Immature natural killer cell (primary cell): ENCODE data around the gene ZRSR2. TPM values are rescaled to one million over a fixed set of nuclear protein-coding genes. Genes with fewer than 3 reads are reported as not detected.
"Not testable (repeated sequence)": the region's sequence is repeated elsewhere in the genome, so short reads cannot be mapped to it uniquely, and the experiment has no call there.

ENCODE experiments used
- DNase-seq, 3 donors: peaks; one replicate each; pipeline ENCODE4 v3.0.0; 2022; ENCODE audit warnings: mixed read lengths in 1 of 3
- H3K27ac Mint-ChIP-seq, 6 donors: one replicate each; pipeline ENCODE4 v1.8.0; 2020; ENCODE audit warnings: mixed read lengths in 6 of 6, mild to moderate bottlenecking in 5 of 6, inconsistent platforms in 4 of 6, moderate library complexity in 3 of 6
- H3K27me3 Mint-ChIP-seq, 3 donors: one replicate each; pipeline ENCODE4 v1.8.0; 2020 to 2021; ENCODE audit warnings: low read depth in 3 of 3, mild to moderate bottlenecking in 3 of 3, mixed read lengths in 3 of 3, moderate library complexity in 3 of 3, inconsistent platforms in 1 of 3
- H3K36me3 Mint-ChIP-seq, 3 donors: one replicate each; pipeline ENCODE4 v1.8.0; 2020; ENCODE audit warnings: mixed read lengths in 3 of 3, inconsistent platforms in 2 of 3, mild to moderate bottlenecking in 2 of 3
- H3K4me1 Mint-ChIP-seq, 2 donors: one replicate each; pipeline ENCODE4 v1.8.0; 2020; ENCODE audit warnings: inconsistent platforms in 2 of 2, mild to moderate bottlenecking in 2 of 2, mixed read lengths in 2 of 2, moderate library complexity in 1 of 2
- H3K4me3 Mint-ChIP-seq, 5 donors: one replicate each; pipeline ENCODE4 v1.8.0; 2020; ENCODE audit warnings: mild to moderate bottlenecking in 5 of 5, mixed read lengths in 5 of 5, inconsistent platforms in 3 of 5, moderate library complexity in 3 of 5
- H3K9me3 Mint-ChIP-seq, 6 donors: one replicate each; pipeline ENCODE4 v1.8.0; 2020; ENCODE audit warnings: mild to moderate bottlenecking in 6 of 6, mixed read lengths in 6 of 6, inconsistent platforms in 4 of 6, moderate library complexity in 3 of 6
- polyA plus RNA-seq, 3 donors: library from polyadenylated mRNA; unstranded; fragments of 300-500 nt; fragmentation: Illumina TruSeq; gene quantifications; one replicate each; pipeline ENCODE4 v1.2.3, GENCODE V29; 2021

ZRSR2 gene
- polyA plus RNA-seq, 3 donors from 2014 or later = 13.5 to 34.1 (median 15.7) TPM

GRCh38 chrX:15814771-15815365 is 24.6 kb downstream of the ZRSR2 start:
- H3K36me3 Mint-ChIP-seq = peaks cover 7 to 60% (median 41%) of the 10 kb centered on the region in 3 donors

GRCh38 chrX:15815779-15816437 is 25.6 kb downstream of the ZRSR2 start:
- Mint-ChIP-seq H3K27ac (peak overlapping the region in 5 of 6 donors; percentile 18 to 83 (median 23)), H3K9me3 (no peaks in the 10 kb centered on the region), H3K4me1 (peaks cover 35 to 36% of the 10 kb centered on the region in 2 donors), H3K4me3 (peak overlapping the region; percentile 33 to 89 (median 55)), H3K36me3 (peaks cover 7 to 63% (median 44%) of the 10 kb centered on the region in 3 donors), H3K27me3 (peaks cover 3 to 4% (median 3%) of the 10 kb centered on the region in 3 donors)
- peak in 1 of 3 donors; percentile 8 for DNase-seq

More at GRCh38 chrX:15814771-15815365, 24.6 kb downstream of the ZRSR2 start:
- peak overlapping the region in 1 of 6 donors; percentile 5 for H3K27ac Mint-ChIP-seq
- DNase-seq = peak in 2 of 3 donors; percentile 6 to 11
- no peaks in the 10 kb centered on the region for H3K9me3 Mint-ChIP-seq
- no peak overlapping the region for H3K4me3 Mint-ChIP-seq
- H3K4me1 Mint-ChIP-seq = peaks cover 35 to 36% of the 10 kb centered on the region in 2 donors
- H3K27me3 Mint-ChIP-seq = peaks cover 3 to 4% (median 3%) of the 10 kb centered on the region in 3 donors

GRCh38 chrX:15816438-15816809 is 26.1 kb downstream of the ZRSR2 start:
- Mint-ChIP-seq H3K4me3 (peak overlapping the region; percentile 55 to 89 (median 80)), H3K27me3 (peaks cover 3 to 4% (median 3%) of the 10 kb centered on the region in 3 donors), H3K27ac (peak overlapping the region in 2 of 6 donors; percentile 53 to 68), H3K4me1 (peaks cover 35 to 36% of the 10 kb centered on the region in 2 donors), H3K9me3 (no peaks in the 10 kb centered on the region), H3K36me3 (peaks cover 7 to 63% (median 46%) of the 10 kb centered on the region in 3 donors)
- DNase-seq = no peak

- peaks cover 35 to 36% of the 10 kb centered on the region in 2 donors for H3K4me1 Mint-ChIP-seq
- H3K27ac Mint-ChIP-seq = peak overlapping the region; percentile 53 to 92 (median 77)
- H3K36me3 Mint-ChIP-seq = peaks cover 7 to 63% (median 46%) of the 10 kb centered on the region in 3 donors
- H3K27me3 Mint-ChIP-seq = peaks cover 3 to 4% (median 3%) of the 10 kb centered on the region in 3 donors
- H3K4me3 Mint-ChIP-seq = peak overlapping the region; percentile 42 to 89 (median 80)
- no peaks in the 10 kb centered on the region for H3K9me3 Mint-ChIP-seq
- peak; percentile 69 to 76 (median 71) for DNase-seq
Observed at GRCh38 chrX:15816886-15817285, 26.6 kb downstream of the ZRSR2 start.

- H3K27me3 Mint-ChIP-seq = peaks cover 3 to 4% (median 3%) of the 10 kb centered on the region in 3 donors
- peak overlapping the region in 2 of 6 donors; percentile 29 to 30 for H3K27ac Mint-ChIP-seq
- H3K36me3 Mint-ChIP-seq = peaks cover 4 to 65% (median 39%) of the 10 kb centered on the region in 3 donors
- H3K9me3 Mint-ChIP-seq = no peaks in the 10 kb centered on the region
- H3K4me1 Mint-ChIP-seq = peaks cover 21 to 22% of the 10 kb centered on the region in 2 donors
- H3K4me3 Mint-ChIP-seq = no peak overlapping the region
- no peak for DNase-seq
Observed at GRCh38 chrX:15820106-15821073, 30.1 kb downstream of the ZRSR2 start.

GRCh38 chrX:15822922-15823321 is 32.6 kb downstream of the ZRSR2 start:
- Mint-ChIP-seq H3K9me3 (no peaks in the 10 kb centered on the region), H3K4me3 (no peak overlapping the region), H3K27ac (no peak overlapping the region), H3K27me3 (no peaks in the 10 kb centered on the region), H3K4me1 (peaks cover under 1 to 5% of the 10 kb centered on the region in 2 donors), H3K36me3 (peaks cover 2 to 69% (median 36%) of the 10 kb centered on the region in 3 donors)
- no peak for DNase-seq

- Mint-ChIP-seq H3K4me1 (peaks cover 0 to 5% of the 10 kb centered on the region in 2 donors), H3K36me3 (peaks cover 0 to 66% (median 25%) of the 10 kb centered on the region in 3 donors), H3K27ac (peak overlapping the region in 2 of 6 donors; percentile 35 to 67), H3K4me3 (no peak overlapping the region), H3K9me3 (no peaks in the 10 kb centered on the region), H3K27me3 (no peaks in the 10 kb centered on the region)
- DNase-seq = no peak
Observed at GRCh38 chrX:15825936-15826335, 35.7 kb downstream of the ZRSR2 start.

- H3K4me3 Mint-ChIP-seq = no peak overlapping the region
- H3K27ac Mint-ChIP-seq = no peak overlapping the region
- no peaks in the 10 kb centered on the region for H3K27me3 Mint-ChIP-seq
- peaks cover 0 to 43% (median 11%) of the 10 kb centered on the region in 3 donors for H3K36me3 Mint-ChIP-seq
- H3K4me1 Mint-ChIP-seq = peaks cover 0 to 5% of the 10 kb centered on the region in 2 donors
- no peaks in the 10 kb centered on the region for H3K9me3 Mint-ChIP-seq
- no peak for DNase-seq
Observed at GRCh38 chrX:15829217-15829616, 38.9 kb downstream of the ZRSR2 start.

GRCh38 chrX:15831347-15831746 is 41.1 kb downstream of the ZRSR2 start:
- not testable (repeated sequence) for H3K9me3 Mint-ChIP-seq, H3K4me1 Mint-ChIP-seq, H3K27ac Mint-ChIP-seq, DNase-seq, H3K4me3 Mint-ChIP-seq, H3K27me3 Mint-ChIP-seq
- peaks cover 0 to 30% (median 11%) of the 10 kb centered on the region in 3 donors for H3K36me3 Mint-ChIP-seq

GRCh38 chrX:15834053-15834452 is 43.8 kb downstream of the ZRSR2 start:
- no peak overlapping the region for H3K4me3 Mint-ChIP-seq
- H3K27me3 Mint-ChIP-seq = no peaks in the 10 kb centered on the region
- H3K4me1 Mint-ChIP-seq = no peaks in the 10 kb centered on the region
- H3K36me3 Mint-ChIP-seq = peaks cover 0 to 14% (median 4%) of the 10 kb centered on the region in 3 donors
- H3K27ac Mint-ChIP-seq = peak overlapping the region in 3 of 6 donors; percentile 4 to 50 (median 37)
- DNase-seq = no peak
- H3K9me3 Mint-ChIP-seq = no peaks in the 10 kb centered on the region

- H3K27ac Mint-ChIP-seq = peak overlapping the region in 1 of 6 donors; percentile 40
Observed at GRCh38 chrX:15834827-15835595, 44.7 kb downstream of the ZRSR2 start.

GRCh38 chrX:15838017-15838416 is 47.7 kb downstream of the ZRSR2 start:
- Mint-ChIP-seq H3K27ac (no peak overlapping the region), H3K4me1 (no peaks in the 10 kb centered on the region), H3K4me3 (no peak overlapping the region), H3K27me3 (no peaks in the 10 kb centered on the region), H3K36me3 (peaks cover 0 to 12% (median 0%) of the 10 kb centered on the region in 3 donors), H3K9me3 (no peaks in the 10 kb centered on the region)
- DNase-seq = peak in 1 of 3 donors; percentile 10

More at GRCh38 chrX:15834827-15835595, 44.7 kb downstream of the ZRSR2 start:
- no peaks in the 10 kb centered on the region for H3K27me3 Mint-ChIP-seq
- no peak for DNase-seq
- no peaks in the 10 kb centered on the region for H3K9me3 Mint-ChIP-seq
- no peak overlapping the region for H3K4me3 Mint-ChIP-seq
- H3K36me3 Mint-ChIP-seq = peaks cover 0 to 8% (median under 1%) of the 10 kb centered on the region in 3 donors
- H3K4me1 Mint-ChIP-seq = no peaks in the 10 kb centered on the region
